ENCODE data around the gene CCDC88A. TPM values are rescaled to one million over a fixed set of nuclear protein-coding genes. Genes with fewer than 3 reads are reported as not detected.

CCDC88A gene
- total RNA-seq, 2 experiments from 2014 or later, result 109 to 110 TPM

DNA sequence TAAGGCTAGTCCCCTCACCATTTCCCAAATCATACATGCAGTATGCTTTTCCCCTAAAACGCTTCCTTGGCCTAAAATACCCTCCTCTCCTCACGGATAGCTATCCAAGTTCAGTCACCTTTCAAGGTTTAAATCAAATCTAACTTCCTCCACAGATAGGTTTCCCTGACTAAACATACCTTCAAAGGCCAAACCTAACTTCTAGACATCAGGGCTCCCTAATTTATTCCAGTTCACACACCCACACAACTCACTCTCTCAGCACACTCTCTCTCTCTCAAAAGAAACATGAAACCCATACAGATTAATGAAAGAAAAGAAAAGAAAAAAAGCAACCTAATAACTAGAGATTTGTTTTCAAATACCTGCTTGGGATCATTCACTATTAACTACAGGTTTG, 14.5 kb downstream of the CCDC88A start:
- intact Hi-C loops (cut with micrococcal nuclease; ENCODE audit: unreplicated experiment), result no loop called here
- Histone ChIP-seq H3K9me2 (ENCODE audit: insufficient read depth, low read length) (no peaks in the 10 kb centered on the region), H3K79me2 (ENCODE audit: insufficient read depth, low read depth, low read length) (peaks cover 34% of the 10 kb centered on the region), H3K9me3 (ENCODE audit: low read length) (no peaks in the 10 kb centered on the region), H2AFZ (ENCODE audit: low read length) (no peak overlapping the region), H3K4me2 (ENCODE audit: low read length) (no peak overlapping the region), H4K20me1 (ENCODE audit: insufficient read depth, low read length) (no peaks in the 10 kb centered on the region), H3K36me3 (ENCODE audit: insufficient read depth, low read length) (peaks cover 82% of the 10 kb centered on the region), H3K4me3 (ENCODE audit: low read depth, low read length, poor library complexity, severe bottlenecking) (no peak overlapping the region), H3K27ac (ENCODE audit: low read depth, low read length, poor library complexity, severe bottlenecking) (no peak overlapping the region), H3K4me1 (ENCODE audit: insufficient read depth, low read length, poor library complexity, severe bottlenecking) (peaks cover 10% of the 10 kb centered on the region)
- ChIA-PET CTCF (ENCODE audit: unreplicated experiment) (no interaction called here), POLR2A (interaction anchor here (0.8 kb wide), 1 partner anchor 12 kb away, joined by 3 read pairs; no protein-coding TSS in a partner anchor)
- BruUV-seq (replicated peaks), result no TSS peak
- TF ChIP-seq, protein P1, sequence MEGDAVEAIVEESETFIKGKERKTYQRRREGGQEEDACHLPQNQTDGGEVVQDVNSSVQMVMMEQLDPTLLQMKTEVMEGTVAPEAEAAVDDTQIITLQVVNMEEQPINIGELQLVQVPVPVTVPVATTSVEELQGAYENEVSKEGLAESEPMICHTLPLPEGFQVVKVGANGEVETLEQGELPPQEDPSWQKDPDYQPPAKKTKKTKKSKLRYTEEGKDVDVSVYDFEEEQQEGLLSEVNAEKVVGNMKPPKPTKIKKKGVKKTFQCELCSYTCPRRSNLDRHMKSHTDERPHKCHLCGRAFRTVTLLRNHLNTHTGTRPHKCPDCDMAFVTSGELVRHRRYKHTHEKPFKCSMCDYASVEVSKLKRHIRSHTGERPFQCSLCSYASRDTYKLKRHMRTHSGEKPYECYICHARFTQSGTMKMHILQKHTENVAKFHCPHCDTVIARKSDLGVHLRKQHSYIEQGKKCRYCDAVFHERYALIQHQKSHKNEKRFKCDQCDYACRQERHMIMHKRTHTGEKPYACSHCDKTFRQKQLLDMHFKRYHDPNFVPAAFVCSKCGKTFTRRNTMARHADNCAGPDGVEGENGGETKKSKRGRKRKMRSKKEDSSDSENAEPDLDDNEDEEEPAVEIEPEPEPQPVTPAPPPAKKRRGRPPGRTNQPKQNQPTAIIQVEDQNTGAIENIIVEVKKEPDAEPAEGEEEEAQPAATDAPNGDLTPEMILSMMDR (conservative IDR thresholded peaks at IDR 0.05; ENCODE audit: low read length), result no peak
- no peak for TF ChIP-seq EZH2phosphoT487 (IDR thresholded peaks at IDR 0.05; ENCODE audit: borderline replicate concordance, low read depth, low read length)
- no peak for DNase-seq (ENCODE audit: low spot score)

DNA sequence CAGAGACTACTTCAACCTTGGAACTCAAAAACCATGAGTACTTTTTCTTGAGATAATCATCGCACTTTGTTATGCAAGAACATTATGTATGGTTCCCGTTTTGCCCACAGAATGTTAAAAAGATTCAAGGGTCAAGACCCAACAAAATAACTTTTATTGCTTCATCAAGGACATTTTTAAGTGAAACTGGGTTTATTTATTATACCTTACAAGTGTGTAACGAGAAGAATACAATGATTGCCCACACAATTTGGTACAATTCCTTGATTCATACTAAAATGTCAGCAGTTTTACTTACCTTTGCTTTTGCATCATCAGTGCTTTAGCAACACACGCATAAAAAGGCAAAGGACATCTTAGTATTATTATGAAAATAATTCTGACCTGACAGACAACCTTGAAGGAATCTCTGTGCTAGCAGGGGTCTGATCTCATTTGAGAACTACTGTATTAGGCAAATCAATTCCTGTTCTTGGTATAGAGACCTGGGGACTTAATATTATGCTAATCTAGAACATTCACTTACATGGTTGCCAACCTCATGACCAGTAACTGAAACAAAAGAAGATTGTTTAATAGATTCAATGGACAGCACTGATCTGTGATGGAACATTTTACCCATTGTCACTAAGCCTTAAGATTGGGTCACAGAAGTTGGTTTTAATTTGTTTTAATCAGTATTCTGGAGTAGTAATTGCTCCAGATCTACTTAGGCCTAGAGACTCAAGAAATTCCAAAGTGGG, 16.2 kb downstream of the CCDC88A start:
- intact Hi-C loops (cut with micrococcal nuclease; ENCODE audit: unreplicated experiment), result no loop called here
- no peak for DNase-seq (ENCODE audit: low spot score)
- BruUV-seq (replicated peaks), result no TSS peak
- H4K20me1 ChIP-seq (ENCODE audit: insufficient read depth, low read length), result no peaks in the 10 kb centered on the region
- ChIA-PET CTCF (ENCODE audit: unreplicated experiment) (no interaction called here), POLR2A (no interaction called here)
- no peak overlapping the region for H2AFZ ChIP-seq (ENCODE audit: low read length)
- H3K79me2 ChIP-seq (ENCODE audit: insufficient read depth, low read depth, low read length), result peaks cover 25% of the 10 kb centered on the region; the same call in 1 of the 2 replicates
- TF ChIP-seq, protein P1 (conservative IDR thresholded peaks at IDR 0.05; ENCODE audit: low read length), result no peak
- peaks cover 74% of the 10 kb centered on the region for H3K36me3 ChIP-seq (ENCODE audit: insufficient read depth, low read length)
- H3K4me2 ChIP-seq (ENCODE audit: low read length), result no peak overlapping the region
- no peaks in the 10 kb centered on the region for H3K9me2 ChIP-seq (ENCODE audit: insufficient read depth, low read length)
- H3K27ac ChIP-seq (ENCODE audit: low read depth, low read length, poor library complexity, severe bottlenecking), result no peak overlapping the region
- no peaks in the 10 kb centered on the region for H3K4me1 ChIP-seq (ENCODE audit: insufficient read depth, low read length, poor library complexity, severe bottlenecking)
- H3K4me3 ChIP-seq (ENCODE audit: low read depth, low read length, poor library complexity, severe bottlenecking), result no peak overlapping the region
- no peaks in the 10 kb centered on the region for H3K9me3 ChIP-seq (ENCODE audit: low read length)

DNA sequence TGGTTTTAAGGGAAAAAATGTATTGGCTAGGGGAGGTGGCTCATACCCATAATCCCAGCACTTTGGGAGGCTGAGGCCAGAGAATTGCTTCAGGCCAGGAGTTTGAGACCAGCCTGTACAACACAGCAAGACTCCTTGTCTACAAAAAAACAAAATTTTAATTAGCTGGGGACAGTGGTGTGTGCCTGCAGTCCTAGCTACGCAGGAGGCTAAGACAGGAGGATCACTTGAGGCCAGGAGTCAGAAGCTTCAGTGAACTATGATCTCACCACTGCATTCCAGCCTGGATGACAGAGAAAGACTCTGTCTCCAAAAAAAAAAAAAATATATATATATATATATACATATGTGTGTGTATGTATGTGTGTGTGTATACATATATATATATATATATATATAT, 18.5 kb downstream of the CCDC88A start:
- no peak for TF ChIP-seq EZH2phosphoT487 (IDR thresholded peaks at IDR 0.05; ENCODE audit: borderline replicate concordance, low read depth, low read length)
- TF ChIP-seq, protein P1 (conservative IDR thresholded peaks at IDR 0.05; ENCODE audit: low read length), result no peak
- Histone ChIP-seq H3K79me2 (ENCODE audit: insufficient read depth, low read depth, low read length) (peaks cover 25% of the 10 kb centered on the region; the same call in 1 of the 2 replicates), H3K4me3 (ENCODE audit: low read depth, low read length, poor library complexity, severe bottlenecking) (no peak overlapping the region), H3K9me2 (ENCODE audit: insufficient read depth, low read length) (no peaks in the 10 kb centered on the region), H3K9me3 (ENCODE audit: low read length) (no peaks in the 10 kb centered on the region), H3K27ac (ENCODE audit: low read depth, low read length, poor library complexity, severe bottlenecking) (no peak overlapping the region), H3K4me2 (ENCODE audit: low read length) (no peak overlapping the region), H2AFZ (ENCODE audit: low read length) (no peak overlapping the region), H4K20me1 (ENCODE audit: insufficient read depth, low read length) (no peaks in the 10 kb centered on the region), H3K36me3 (ENCODE audit: insufficient read depth, low read length) (peaks cover 67% of the 10 kb centered on the region), H3K4me1 (ENCODE audit: insufficient read depth, low read length, poor library complexity, severe bottlenecking) (no peaks in the 10 kb centered on the region)
- CTCF ChIA-PET (ENCODE audit: unreplicated experiment), result no interaction called here
- POLR2A ChIA-PET, result interaction anchor here (0.6 to 1.8 kb wide), 5 partner anchors 9 to 23 kb away, joined by 3 to 10 read pairs (median 4); no protein-coding TSS in a partner anchor
- no TSS peak for BruUV-seq (replicated peaks)
- no peak for DNase-seq (ENCODE audit: low spot score)
- intact Hi-C loops (cut with micrococcal nuclease; ENCODE audit: unreplicated experiment), result no loop called here
